K562 (cell line): Measurements from ENCODE around the gene TENM4. TPM values are rescaled to one million over a fixed set of nuclear protein-coding genes. Genes with fewer than 3 reads are reported as not detected.

Source experiments
- ATAC-seq: fragments of 200-7000 bp; cut with Tn5 transposase; 3 replicates; pipeline ENCODE4 v1.9.1; 2020; ENCODE audit warnings: moderate library complexity
- BruUV-seq: library from RNA; stranded (reverse); fragments of 400-500 nt; replicated peaks from 2 replicates; lab custom pipeline; 2021; lab: Mats Ljungman, UMichigan
- CTCF ChIA-PET: fragments of 300-600 bp; formaldehyde crosslinking; extraction: SDS; loops from one replicate; lab custom pipeline; 2021; ENCODE audit warnings: low intra/inter-chr PET ratio; lab: Yijun Ruan, JAX
- POLR2A ChIA-PET: fragments of 300-600, 350-650 bp; sonication (Branson Sonifier 250); formaldehyde crosslinking; extraction: SDS; loops from one replicate; lab custom pipeline; 2021; ENCODE audit warnings: antibody characterized with exemption, inconsistent platforms; lab: Yijun Ruan, JAX
- DNase-seq, 4 experiments: peaks; one replicate each; pipeline versions ENCODE4 v3.0.0 to v3.0.0-alpha.2; 2011 to 2018; ENCODE audit warnings: low spot score in 3 of 4, mixed read lengths in 3 of 4; ENCODE audit errors: extremely low read depth in 1 of 4
- FAIRE-seq: peaks from 2 replicates; lab custom pipeline; 2011; peaks lifted over from hg19 to GRCh38; lab: Jason Lieb, UNC
- H2AFZ ChIP-seq: 2 replicates; pipeline ENCODE4 v1.6.0; 2011; ENCODE audit warnings: low read depth, low read length, control low read depth, inconsistent platforms
- H3K27ac ChIP-seq: fragments of 200-600 bp; 3 replicates; pipeline ENCODE4 v1.8.0; 2011; ENCODE audit warnings: low read depth, mild to moderate bottlenecking, control low read depth, inconsistent platforms, low read length, moderate library complexity, mixed read lengths; ENCODE audit errors: extremely low read depth
- H3K27me3 ChIP-seq, 2 experiments: fragments of 300-600 bp in 1 of 2; 2 replicates in 1 of 2; 3 replicates in 1 of 2; pipeline versions ENCODE4 v1.6.0 to v1.8.0; 2011; ENCODE audit warnings: inconsistent platforms in 2 of 2, low read length in 2 of 2, mild to moderate bottlenecking in 1 of 2, mixed read lengths in 1 of 2, moderate library complexity in 1 of 2; ENCODE audit not compliant: control insufficient read depth in 2 of 2, insufficient read depth in 2 of 2
- H3K36me3 ChIP-seq: fragments of 300-600 bp; 3 replicates; pipeline ENCODE4 v1.8.0; 2011; ENCODE audit warnings: mild to moderate bottlenecking, low read length, inconsistent platforms; ENCODE audit not compliant: control insufficient read depth, insufficient read depth
- H3K4me1 ChIP-seq, 2 experiments: fragments of 200-600 bp in 1 of 2; replicated peaks in 1 of 2; 2 replicates in 1 of 2; 3 replicates in 1 of 2; pipeline versions ENCODE4 v1.5.1 to v1.8.0; 2011; ENCODE audit warnings: inconsistent platforms in 2 of 2, low read length in 2 of 2, mild to moderate bottlenecking in 1 of 2, mixed read lengths in 1 of 2, moderate library complexity in 1 of 2; ENCODE audit not compliant: control insufficient read depth in 2 of 2, insufficient read depth in 2 of 2
- H3K4me2 ChIP-seq: 2 replicates; pipeline ENCODE4 v1.6.1; 2011; ENCODE audit warnings: low read length, control low read depth, inconsistent platforms, mixed read lengths; ENCODE audit not compliant: insufficient read depth
- H3K4me3 ChIP-seq: fragments of 200-600 bp; sonication (generic), shearing (Covaris generic); 2 replicates; pipeline ENCODE4 v1.5.1; 2016; ENCODE audit warnings: control low read depth, inconsistent platforms
- H3K79me2 ChIP-seq: fragments of 200-600 bp; 3 replicates; pipeline ENCODE4 v1.8.0; 2011; ENCODE audit warnings: low read length, inconsistent platforms; ENCODE audit not compliant: control insufficient read depth, insufficient read depth
- H3K9ac ChIP-seq, 2 experiments: 2 replicates each; pipeline versions ENCODE4 v1.6.0 to v1.6.1; 2011; ENCODE audit warnings: low read depth in 2 of 2, low read length in 2 of 2, control low read depth in 1 of 2, inconsistent platforms in 1 of 2, mild to moderate bottlenecking in 1 of 2, mixed read lengths in 1 of 2; ENCODE audit not compliant: insufficient read depth in 1 of 2
- H3K9me1 ChIP-seq: one replicate; pipeline ENCODE4 v1.6.0; 2011; ENCODE audit warnings: inconsistent platforms, mild to moderate bottlenecking, low read length, moderate library complexity; ENCODE audit not compliant: control insufficient read depth, insufficient read depth
- H3K9me3 ChIP-seq: replicated peaks from 2 replicates; pipeline ENCODE4 v1.5.1; 2011; ENCODE audit warnings: low read depth, low read length, inconsistent platforms; ENCODE audit not compliant: control insufficient read depth, insufficient read depth
- H4K20me1 ChIP-seq: replicated peaks from 2 replicates; pipeline ENCODE4 v1.6.1; 2011; ENCODE audit warnings: low read length, inconsistent platforms, mixed read lengths; ENCODE audit not compliant: control insufficient read depth, insufficient read depth
- BHLHE40 ChIP-seq: IDR thresholded peaks from 2 replicates; pipeline ENCODE4 v1.6.1; 2011; ENCODE audit warnings: low read length, improper control_type of control experiment
- CTBP1 ChIP-seq: fragments of 450-650 bp; IDR thresholded peaks from 2 replicates; pipeline ENCODE4 v1.6.1; 2016; ENCODE audit warnings: borderline replicate concordance
- FOXM1 ChIP-seq, 2 experiments: fragments of 450-650 bp in 1 of 2; sonication (generic) in 1 of 2; formaldehyde crosslinking in 1 of 2; IDR thresholded peaks; 2 replicates each; pipeline versions ENCODE4 v1.6.1 to v1.9.0; 2017 to 2022; ENCODE audit warnings: low read depth in 2 of 2, mild to moderate bottlenecking in 2 of 2, missing genetic modification reagents in 1 of 2, moderate library complexity in 1 of 2
- FUS ChIP-seq: fragments of 200-400 bp; formaldehyde crosslinking; optimal IDR thresholded peaks from 2 replicates; pipeline ENCODE3; 2017; ENCODE audit warnings: low read depth, low read length
- HINFP ChIP-seq: fragments of 450-650 bp; conservative IDR thresholded peaks from 2 replicates; pipeline ENCODE4 v1.6.1; 2016; ENCODE audit warnings: missing genetic modification characterization, low read depth, mild to moderate bottlenecking, control low read depth, missing compliant biosample characterization
- MAFK ChIP-seq: IDR thresholded peaks from 2 replicates; pipeline ENCODE4 v1.6.1; 2011; ENCODE audit warnings: low read length, improper control_type of control experiment
- MTA3 ChIP-seq: fragments of 450-650 bp; formaldehyde crosslinking; IDR thresholded peaks from 2 replicates; pipeline ENCODE4 v1.6.1; 2017; ENCODE audit warnings: mild to moderate bottlenecking, borderline replicate concordance
- NFE2L1 ChIP-seq: fragments of 450-650 bp; IDR thresholded peaks from 2 replicates; pipeline ENCODE4 v1.6.1; 2016; ENCODE audit warnings: missing genetic modification characterization, low read depth, mild to moderate bottlenecking, missing compliant biosample characterization, moderate library complexity, borderline replicate concordance
- RB1 ChIP-seq: fragments of 450-650 bp; IDR thresholded peaks from 2 replicates; pipeline ENCODE4 v1.6.1; 2017; ENCODE audit warnings: low read depth, mild to moderate bottlenecking
- SIX5 ChIP-seq, 2 experiments: IDR thresholded peaks; 2 replicates each; pipeline ENCODE4 v1.6.1; 2011; ENCODE audit warnings: low read length in 2 of 2, borderline replicate concordance in 1 of 2, low read depth in 1 of 2, mild to moderate bottlenecking in 1 of 2, moderate library complexity in 1 of 2; ENCODE audit not compliant: insufficient read depth in 1 of 2
- USF2 ChIP-seq: sonication (generic); formaldehyde crosslinking; IDR thresholded peaks from 2 replicates; pipeline ENCODE4 v1.5.0; 2020; ENCODE audit warnings: missing genetic modification reagents
- ZNF224 ChIP-seq: sonication (generic); formaldehyde crosslinking; IDR thresholded peaks from 2 replicates; pipeline ENCODE4 v1.8.0; 2022; ENCODE audit warnings: mild to moderate bottlenecking, missing genetic modification reagents
- ZNF263 ChIP-seq: sonication (generic); formaldehyde crosslinking; IDR thresholded peaks from 2 replicates; pipeline ENCODE4 v1.8.0; 2022; ENCODE audit warnings: mild to moderate bottlenecking, missing genetic modification reagents, borderline replicate concordance
- ZNF57 ChIP-seq: fragments of 450-650 bp; formaldehyde crosslinking; IDR thresholded peaks from 2 replicates; pipeline ENCODE4 v1.4.0; 2020; ENCODE audit warnings: mild to moderate bottlenecking, moderate library complexity
- WGBS: fragments of 100-300 bp; shearing (Covaris generic); methylation state at CpG from one replicate; pipeline ENCODE4 v1.1.6; 2016; ENCODE audit warnings: low coverage, mixed read lengths; ENCODE audit not compliant: insufficient coverage; ENCODE audit errors: missing lambda C conversion rate; 5-methylcytosine and 5-hydroxymethylcytosine counted together
- in situ Hi-C: fragments of 300-500 bp; cut with MboI; formaldehyde crosslinking; loops from 4 replicates; pipeline ENCODE4 v1.15.0; 2018; ENCODE audit warnings: inconsistent platforms, mixed read lengths
- intact Hi-C: fragments of 100-400 bp; cut with micrococcal nuclease; formaldehyde crosslinking; loops from 2 replicates; pipeline ENCODE4 v1.14.2; 2022
- polyA plus RNA-seq, 8 experiments: library from polyadenylated mRNA; depleted of rRNA in 4 of 8; stranded (reverse) in 5 of 8; unstranded in 3 of 8; fragments of >200 nt; fragmentation: Nextera tagmentation in 2 of 8; fragmentation: Illumina TruSeq in 1 of 8; extraction: Ambion mirVana in 2 of 8; extraction: Trizol in 1 of 8; gene quantifications; 2 replicates each; pipeline versions ENCODE4 v1.2.1 to v1.2.3, GENCODE V29; 2011 to 2014; ENCODE audit warnings: inconsistent platforms in 1 of 8, missing spikeins in 1 of 8
- total RNA-seq, 7 experiments: library from RNA; depleted of rRNA in 6 of 7; stranded (reverse); fragments of >200 nt in 6 of 7; fragmentation: Illumina TruSeq in 2 of 7; extraction: Trizol in 2 of 7; gene quantifications; 2 replicates each; pipeline versions ENCODE4 v1.2.1 to v1.2.3, GENCODE V29; 2011 to 2021; ENCODE audit warnings: low replicate concordance in 1 of 7

The TENM4 gene
- total and polyA plus RNA-seq, 9 of the 15 experiments (the other 6 are each of a cell fraction or from before 2014, with no cell fraction given) = 0.16 TPM; not detected in 8

- H3K4me2 ChIP-seq = no peak overlapping the region
- no peak for ATAC-seq
- no peak for DNase-seq
- H3K27me3 ChIP-seq = no peaks in the 10 kb centered on the region
- H3K27ac ChIP-seq = no peak overlapping the region
- intact Hi-C loops (no loop called here), in situ Hi-C loops (no loop called here)
- no peak overlapping the region for H3K9ac ChIP-seq
- H4K20me1 ChIP-seq = no peaks in the 10 kb centered on the region
- no peaks in the 10 kb centered on the region for H3K4me1 ChIP-seq
- H3K79me2 ChIP-seq = no peaks in the 10 kb centered on the region
- no peak overlapping the region for H2AFZ ChIP-seq
- BruUV-seq = no TSS peak
- no peaks in the 10 kb centered on the region for H3K9me3 ChIP-seq
- WGBS = 0% methylated on average over 5 of the region's 5 CpGs
- H3K9me1 ChIP-seq = no peaks in the 10 kb centered on the region
- no peak for FAIRE-seq
- TF ChIP-seq RB1 (no peak), FOXM1 (IDR thresholded peaks at IDR 0.05; ENCODE audit: low read depth) (no peak), FOXM1 (CRISPR knock-in tag; IDR thresholded peaks at IDR 0.05; ENCODE audit: low read depth) (no peak), ZNF263 (no peak)
- no peaks in the 10 kb centered on the region for H3K36me3 ChIP-seq
- POLR2A ChIA-PET = no interaction called here
- CTCF ChIA-PET = no interaction called here
- H3K4me3 ChIP-seq = no peak overlapping the region
Measured at GRCh38 chr11:79447038-79447786, 6.4 kb upstream of the TENM4 start.

GRCh38 chr11:79444923-79445322 is 4.1 kb upstream of the TENM4 start:
- H4K20me1 ChIP-seq = no peaks in the 10 kb centered on the region; the same call in 1 of the 2 replicates
- no TSS peak for BruUV-seq
- ChIA-PET CTCF (no interaction called here), POLR2A (no interaction called here)
- H3K4me1 ChIP-seq = peaks cover 0 to 9% of the 10 kb centered on the region in 2 experiments; a peak in 1 of 5 replicates
- H3K9me1 ChIP-seq = no peaks in the 10 kb centered on the region
- peaks cover 0 to 16% of the 10 kb centered on the region in 2 experiments; a peak in 2 of 5 replicates for H3K27me3 ChIP-seq
- no peaks in the 10 kb centered on the region for H3K36me3 ChIP-seq
- H3K4me3 ChIP-seq = no peak overlapping the region
- H3K4me2 ChIP-seq = no peak overlapping the region
- H2AFZ ChIP-seq = no peak overlapping the region
- H3K9ac ChIP-seq = no peak overlapping the region
- 0% methylated on average over 1 of the region's 1 CpG for WGBS
- FAIRE-seq (no peak), DNase-seq (no peak), ATAC-seq (no peak)
- H3K79me2 ChIP-seq = no peaks in the 10 kb centered on the region
- in situ Hi-C loops = no loop called here
- intact Hi-C loops = no loop called here
- H3K9me3 ChIP-seq = no peaks in the 10 kb centered on the region
- no peak overlapping the region for H3K27ac ChIP-seq
- TF ChIP-seq ZNF224 (CRISPR knock-in tag) = no peak
- TF ChIP-seq BHLHE40 = no peak
- no peak for TF ChIP-seq ZNF57
- no peak for TF ChIP-seq HINFP (tag)
- no peak for TF ChIP-seq USF2 (CRISPR knock-in tag)
- no peak for TF ChIP-seq MTA3
- no peak for TF ChIP-seq SIX5 (IDR thresholded peaks at IDR 0.05; ENCODE audit: borderline replicate concordance in 1 of 2, insufficient read depth in 1 of 2, low read depth in 1 of 2, low read length in 2 of 2)
- no peak for TF ChIP-seq NFE2L1 (tag)
- no peak for TF ChIP-seq FUS
- TF ChIP-seq MAFK = no peak
- TF ChIP-seq CTBP1 = no peak
